PFSK-1 (cell line): ENCODE data around the gene MAP4.

Source experiments
- FOXP2 ChIP-seq: optimal IDR thresholded peaks from 2 replicates; pipeline ENCODE3; 2011; ENCODE audit warnings: borderline replicate concordance, control low read depth, inconsistent platforms; ENCODE audit not compliant: insufficient read depth; ENCODE audit errors: extremely low read length, extremely low read depth
- POLR2AphosphoS5 ChIP-seq: IDR thresholded peaks from 2 replicates; pipeline ENCODE4 v1.6.1; 2012; ENCODE audit warnings: low read depth, mild to moderate bottlenecking, control low read depth, low read length, moderate library complexity
- SIN3A ChIP-seq: IDR thresholded peaks from 2 replicates; pipeline ENCODE4 v1.6.1; 2012; ENCODE audit warnings: mild to moderate bottlenecking, low read length, moderate library complexity, borderline replicate concordance; ENCODE audit not compliant: insufficient read depth
- TAF1 ChIP-seq: IDR thresholded peaks from 2 replicates; pipeline ENCODE4 v1.6.1; 2012; ENCODE audit warnings: low read length, control low read depth, borderline replicate concordance; ENCODE audit not compliant: insufficient read depth
- TF ChIP-seq, protein P1 (sequence below), 2 experiments: IDR thresholded peaks; 2 replicates each; pipeline versions ENCODE4 v1.6.1 to v1.8.0; 2011 to 2012; ENCODE audit warnings: low read depth in 2 of 2, low read length in 2 of 2, control low read depth in 1 of 2, inconsistent platforms in 1 of 2, mild to moderate bottlenecking in 1 of 2, moderate library complexity in 1 of 2; ENCODE audit not compliant: insufficient read depth in 1 of 2

DNA sequence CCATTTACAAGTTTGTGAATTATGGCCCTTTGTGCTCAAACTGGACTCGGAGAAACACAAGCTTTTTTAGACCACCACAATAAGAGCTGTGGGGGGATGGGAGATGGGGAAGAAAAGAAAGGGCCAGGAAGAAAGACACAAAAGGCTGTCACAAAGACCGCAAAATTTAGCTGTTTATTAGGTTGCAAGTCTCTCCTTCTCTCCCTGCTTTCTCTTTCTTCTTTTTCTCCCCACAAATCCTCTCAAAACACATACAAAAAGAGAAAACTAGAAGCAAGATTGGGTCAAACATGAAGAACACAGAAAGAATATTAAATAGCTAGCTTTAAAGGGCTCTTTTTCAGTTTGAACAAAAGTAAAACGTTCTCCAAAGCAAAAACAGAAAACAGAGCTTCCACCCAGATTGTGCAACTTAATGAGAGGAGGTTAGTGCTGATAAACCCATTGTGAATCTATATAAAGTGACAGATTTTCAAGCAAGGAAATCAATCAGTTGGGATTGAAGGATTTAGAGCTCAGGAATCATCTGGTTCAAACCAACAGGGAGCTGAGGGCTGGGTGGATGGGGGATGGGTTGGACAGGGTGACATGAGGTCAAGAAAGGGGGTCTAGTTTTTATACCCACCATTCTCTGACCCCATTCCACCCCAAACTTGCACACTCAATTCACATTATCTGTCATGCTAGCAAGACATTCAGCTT, 125.9 kb downstream of the MAP4 start:
- TF ChIP-seq TAF1 (no peak), SIN3A (no peak), FOXP2 (no peak), POLR2AphosphoS5 (no peak)
- TF ChIP-seq, protein P1, sequence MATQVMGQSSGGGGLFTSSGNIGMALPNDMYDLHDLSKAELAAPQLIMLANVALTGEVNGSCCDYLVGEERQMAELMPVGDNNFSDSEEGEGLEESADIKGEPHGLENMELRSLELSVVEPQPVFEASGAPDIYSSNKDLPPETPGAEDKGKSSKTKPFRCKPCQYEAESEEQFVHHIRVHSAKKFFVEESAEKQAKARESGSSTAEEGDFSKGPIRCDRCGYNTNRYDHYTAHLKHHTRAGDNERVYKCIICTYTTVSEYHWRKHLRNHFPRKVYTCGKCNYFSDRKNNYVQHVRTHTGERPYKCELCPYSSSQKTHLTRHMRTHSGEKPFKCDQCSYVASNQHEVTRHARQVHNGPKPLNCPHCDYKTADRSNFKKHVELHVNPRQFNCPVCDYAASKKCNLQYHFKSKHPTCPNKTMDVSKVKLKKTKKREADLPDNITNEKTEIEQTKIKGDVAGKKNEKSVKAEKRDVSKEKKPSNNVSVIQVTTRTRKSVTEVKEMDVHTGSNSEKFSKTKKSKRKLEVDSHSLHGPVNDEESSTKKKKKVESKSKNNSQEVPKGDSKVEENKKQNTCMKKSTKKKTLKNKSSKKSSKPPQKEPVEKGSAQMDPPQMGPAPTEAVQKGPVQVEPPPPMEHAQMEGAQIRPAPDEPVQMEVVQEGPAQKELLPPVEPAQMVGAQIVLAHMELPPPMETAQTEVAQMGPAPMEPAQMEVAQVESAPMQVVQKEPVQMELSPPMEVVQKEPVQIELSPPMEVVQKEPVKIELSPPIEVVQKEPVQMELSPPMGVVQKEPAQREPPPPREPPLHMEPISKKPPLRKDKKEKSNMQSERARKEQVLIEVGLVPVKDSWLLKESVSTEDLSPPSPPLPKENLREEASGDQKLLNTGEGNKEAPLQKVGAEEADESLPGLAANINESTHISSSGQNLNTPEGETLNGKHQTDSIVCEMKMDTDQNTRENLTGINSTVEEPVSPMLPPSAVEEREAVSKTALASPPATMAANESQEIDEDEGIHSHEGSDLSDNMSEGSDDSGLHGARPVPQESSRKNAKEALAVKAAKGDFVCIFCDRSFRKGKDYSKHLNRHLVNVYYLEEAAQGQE (IDR thresholded peaks at IDR 0.05; ENCODE audit: insufficient read depth in 1 of 2, low read depth in 2 of 2, low read length in 2 of 2), result no peak
